ENCODE results near the gene CAMSAP1.
A peak's percentile ranks its signal among the peaks of the same experiment; 100 is the strongest.

The CAMSAP1 gene

GRCh38 chr9:135906291-135907005, 898 bp downstream of the CAMSAP1 start (continued):
- TF ChIP-seq ZNF629 (tag by site-specific recombination; IDR thresholded peaks at IDR 0.05) (no peak), KLF1 (tag by site-specific recombination; IDR thresholded peaks at IDR 0.05) (no peak), ZBTB17 (tag by site-specific recombination; IDR thresholded peaks at IDR 0.05) (0 out of 2 replicates have a peak, but pooled peaks have one; percentile 13), ZNF600 (tag by site-specific recombination; IDR thresholded peaks at IDR 0.05) (peak; percentile 54; the same call in 1 of the 2 replicates), ZNF394 (tag by site-specific recombination; IDR thresholded peaks at IDR 0.05; ENCODE audit: borderline replicate concordance) (no peak), ZNF843 (tag by site-specific recombination; IDR thresholded peaks at IDR 0.05) (no peak), KLF16 (tag by site-specific recombination; IDR thresholded peaks at IDR 0.05) (no peak), ZNF610 (tag by site-specific recombination; IDR thresholded peaks at IDR 0.05; ENCODE audit: borderline replicate concordance) (no peak), MZF1 (tag by site-specific recombination; IDR thresholded peaks at IDR 0.05; ENCODE audit: borderline replicate concordance) (no peak), ZBTB48 (tag by site-specific recombination; IDR thresholded peaks at IDR 0.05) (no peak), ZNF768 (tag by site-specific recombination; IDR thresholded peaks at IDR 0.05) (no peak), EGR2 (tag by site-specific recombination; IDR thresholded peaks at IDR 0.05; ENCODE audit: low read depth) (peak; percentile 76), HOXC10 (CRISPR knock-in tag; IDR thresholded peaks at IDR 0.05) (no peak), ZNF202 (tag by site-specific recombination; IDR thresholded peaks at IDR 0.05; ENCODE audit: borderline replicate concordance) (no peak), ZNF211 (tag by site-specific recombination; IDR thresholded peaks at IDR 0.05; ENCODE audit: low read depth) (no peak), ZNF654 (tag by site-specific recombination; IDR thresholded peaks at IDR 0.05; ENCODE audit: low read depth) (no peak), ZBTB20 (tag by site-specific recombination; IDR thresholded peaks at IDR 0.05) (peak; percentile 39; the same call in 1 of the 2 replicates), ZNF169 (tag by site-specific recombination; IDR thresholded peaks at IDR 0.05) (no peak), WT1 (tag by site-specific recombination; IDR thresholded peaks at IDR 0.05) (no peak), GLIS1 (tag by site-specific recombination; IDR thresholded peaks at IDR 0.05) (no peak), ZNF670 (tag by site-specific recombination; IDR thresholded peaks at IDR 0.05; ENCODE audit: low read depth) (no peak), ZNF561 (tag by site-specific recombination; IDR thresholded peaks at IDR 0.05; ENCODE audit: borderline replicate concordance) (no peak), MYNN (tag by site-specific recombination; IDR thresholded peaks at IDR 0.05; ENCODE audit: borderline replicate concordance) (no peak), ZNF138 (tag by site-specific recombination; IDR thresholded peaks at IDR 0.05; ENCODE audit: borderline replicate concordance) (no peak), ZNF837 (tag by site-specific recombination; IDR thresholded peaks at IDR 0.05) (no peak), ZFHX2 (tag by site-specific recombination; conservative IDR thresholded peaks at IDR 0.05) (peak; percentile 92)
- TF ChIP-seq, protein P1, sequence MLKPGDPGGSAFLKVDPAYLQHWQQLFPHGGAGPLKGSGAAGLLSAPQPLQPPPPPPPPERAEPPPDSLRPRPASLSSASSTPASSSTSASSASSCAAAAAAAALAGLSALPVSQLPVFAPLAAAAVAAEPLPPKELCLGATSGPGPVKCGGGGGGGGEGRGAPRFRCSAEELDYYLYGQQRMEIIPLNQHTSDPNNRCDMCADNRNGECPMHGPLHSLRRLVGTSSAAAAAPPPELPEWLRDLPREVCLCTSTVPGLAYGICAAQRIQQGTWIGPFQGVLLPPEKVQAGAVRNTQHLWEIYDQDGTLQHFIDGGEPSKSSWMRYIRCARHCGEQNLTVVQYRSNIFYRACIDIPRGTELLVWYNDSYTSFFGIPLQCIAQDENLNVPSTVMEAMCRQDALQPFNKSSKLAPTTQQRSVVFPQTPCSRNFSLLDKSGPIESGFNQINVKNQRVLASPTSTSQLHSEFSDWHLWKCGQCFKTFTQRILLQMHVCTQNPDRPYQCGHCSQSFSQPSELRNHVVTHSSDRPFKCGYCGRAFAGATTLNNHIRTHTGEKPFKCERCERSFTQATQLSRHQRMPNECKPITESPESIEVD (tag by site-specific recombination; IDR thresholded peaks at IDR 0.05): no peak
- TF ChIP-seq, protein P2, sequence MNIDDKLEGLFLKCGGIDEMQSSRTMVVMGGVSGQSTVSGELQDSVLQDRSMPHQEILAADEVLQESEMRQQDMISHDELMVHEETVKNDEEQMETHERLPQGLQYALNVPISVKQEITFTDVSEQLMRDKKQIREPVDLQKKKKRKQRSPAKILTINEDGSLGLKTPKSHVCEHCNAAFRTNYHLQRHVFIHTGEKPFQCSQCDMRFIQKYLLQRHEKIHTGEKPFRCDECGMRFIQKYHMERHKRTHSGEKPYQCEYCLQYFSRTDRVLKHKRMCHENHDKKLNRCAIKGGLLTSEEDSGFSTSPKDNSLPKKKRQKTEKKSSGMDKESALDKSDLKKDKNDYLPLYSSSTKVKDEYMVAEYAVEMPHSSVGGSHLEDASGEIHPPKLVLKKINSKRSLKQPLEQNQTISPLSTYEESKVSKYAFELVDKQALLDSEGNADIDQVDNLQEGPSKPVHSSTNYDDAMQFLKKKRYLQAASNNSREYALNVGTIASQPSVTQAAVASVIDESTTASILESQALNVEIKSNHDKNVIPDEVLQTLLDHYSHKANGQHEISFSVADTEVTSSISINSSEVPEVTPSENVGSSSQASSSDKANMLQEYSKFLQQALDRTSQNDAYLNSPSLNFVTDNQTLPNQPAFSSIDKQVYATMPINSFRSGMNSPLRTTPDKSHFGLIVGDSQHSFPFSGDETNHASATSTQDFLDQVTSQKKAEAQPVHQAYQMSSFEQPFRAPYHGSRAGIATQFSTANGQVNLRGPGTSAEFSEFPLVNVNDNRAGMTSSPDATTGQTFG (tag by site-specific recombination; IDR thresholded peaks at IDR 0.05; ENCODE audit: borderline replicate concordance): no peak
- TF ChIP-seq, protein P3, sequence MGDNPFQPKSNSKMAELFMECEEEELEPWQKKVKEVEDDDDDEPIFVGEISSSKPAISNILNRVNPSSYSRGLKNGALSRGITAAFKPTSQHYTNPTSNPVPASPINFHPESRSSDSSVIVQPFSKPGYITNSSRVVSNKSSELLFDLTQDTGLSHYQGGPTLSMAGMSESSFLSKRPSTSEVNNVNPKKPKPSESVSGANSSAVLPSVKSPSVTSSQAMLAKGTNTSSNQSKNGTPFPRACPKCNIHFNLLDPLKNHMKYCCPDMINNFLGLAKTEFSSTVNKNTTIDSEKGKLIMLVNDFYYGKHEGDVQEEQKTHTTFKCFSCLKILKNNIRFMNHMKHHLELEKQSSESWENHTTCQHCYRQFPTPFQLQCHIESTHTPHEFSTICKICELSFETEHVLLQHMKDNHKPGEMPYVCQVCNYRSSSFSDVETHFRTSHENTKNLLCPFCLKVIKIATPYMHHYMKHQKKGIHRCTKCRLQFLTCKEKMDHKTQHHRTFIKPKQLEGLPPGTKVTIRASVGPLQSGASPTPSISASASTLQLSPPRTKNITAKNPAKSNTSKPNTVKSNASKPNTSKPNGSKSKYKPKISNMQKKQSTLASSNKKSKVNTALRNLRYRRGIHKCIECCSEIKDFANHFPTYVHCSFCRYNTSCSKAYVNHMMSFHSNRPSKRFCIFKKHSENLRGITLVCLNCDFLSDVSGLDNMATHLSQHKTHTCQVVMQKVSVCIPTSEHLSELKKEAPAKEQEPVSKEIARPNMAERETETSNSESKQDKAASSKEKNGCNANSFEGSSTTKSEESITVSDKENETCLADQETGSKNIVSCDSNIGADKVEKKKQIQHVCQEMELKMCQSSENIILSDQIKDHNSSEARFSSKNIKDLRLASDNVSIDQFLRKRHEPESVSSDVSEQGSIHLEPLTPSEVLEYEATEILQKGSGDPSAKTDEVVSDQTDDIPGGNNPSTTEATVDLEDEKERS (tag by site-specific recombination; IDR thresholded peaks at IDR 0.05): no peak
- TF ChIP-seq, protein P4, sequence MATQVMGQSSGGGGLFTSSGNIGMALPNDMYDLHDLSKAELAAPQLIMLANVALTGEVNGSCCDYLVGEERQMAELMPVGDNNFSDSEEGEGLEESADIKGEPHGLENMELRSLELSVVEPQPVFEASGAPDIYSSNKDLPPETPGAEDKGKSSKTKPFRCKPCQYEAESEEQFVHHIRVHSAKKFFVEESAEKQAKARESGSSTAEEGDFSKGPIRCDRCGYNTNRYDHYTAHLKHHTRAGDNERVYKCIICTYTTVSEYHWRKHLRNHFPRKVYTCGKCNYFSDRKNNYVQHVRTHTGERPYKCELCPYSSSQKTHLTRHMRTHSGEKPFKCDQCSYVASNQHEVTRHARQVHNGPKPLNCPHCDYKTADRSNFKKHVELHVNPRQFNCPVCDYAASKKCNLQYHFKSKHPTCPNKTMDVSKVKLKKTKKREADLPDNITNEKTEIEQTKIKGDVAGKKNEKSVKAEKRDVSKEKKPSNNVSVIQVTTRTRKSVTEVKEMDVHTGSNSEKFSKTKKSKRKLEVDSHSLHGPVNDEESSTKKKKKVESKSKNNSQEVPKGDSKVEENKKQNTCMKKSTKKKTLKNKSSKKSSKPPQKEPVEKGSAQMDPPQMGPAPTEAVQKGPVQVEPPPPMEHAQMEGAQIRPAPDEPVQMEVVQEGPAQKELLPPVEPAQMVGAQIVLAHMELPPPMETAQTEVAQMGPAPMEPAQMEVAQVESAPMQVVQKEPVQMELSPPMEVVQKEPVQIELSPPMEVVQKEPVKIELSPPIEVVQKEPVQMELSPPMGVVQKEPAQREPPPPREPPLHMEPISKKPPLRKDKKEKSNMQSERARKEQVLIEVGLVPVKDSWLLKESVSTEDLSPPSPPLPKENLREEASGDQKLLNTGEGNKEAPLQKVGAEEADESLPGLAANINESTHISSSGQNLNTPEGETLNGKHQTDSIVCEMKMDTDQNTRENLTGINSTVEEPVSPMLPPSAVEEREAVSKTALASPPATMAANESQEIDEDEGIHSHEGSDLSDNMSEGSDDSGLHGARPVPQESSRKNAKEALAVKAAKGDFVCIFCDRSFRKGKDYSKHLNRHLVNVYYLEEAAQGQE (tag by site-specific recombination; IDR thresholded peaks at IDR 0.05): peak; percentile 77
